Measurements from ENCODE around the gene PLXDC2. TPM values are rescaled to one million over a fixed set of nuclear protein-coding genes. Genes with fewer than 3 reads are reported as not detected.

PLXDC2 gene
- polyA plus RNA-seq, 1 of the 3 experiments (the other 2 are of a cell fraction): 2.5 TPM

GRCh38 chr10:20048161-20048560 is 231.9 kb downstream of the PLXDC2 start:
- H3K79me2 ChIP-seq (ENCODE audit: insufficient read depth): no peaks in the 10 kb centered on the region
- ChIA-PET CTCF (no interaction called here), POLR2A (no interaction called here)
- no peak overlapping the region for H3K9ac ChIP-seq
- H3K9me3 ChIP-seq: no peaks in the 10 kb centered on the region
- no peaks in the 10 kb centered on the region for H3K27me3 ChIP-seq (ENCODE audit: insufficient read depth)
- TF ChIP-seq TCF12 (IDR thresholded peaks at IDR 0.05): no peak
- TF ChIP-seq RCOR1 (IDR thresholded peaks at IDR 0.05; ENCODE audit: low read length): no peak
- no peaks in the 10 kb centered on the region for H3K36me3 ChIP-seq (replicated peaks in 1 of 2; ENCODE audit: control insufficient read depth in 1 of 2, insufficient read depth in 2 of 2, low read length in 1 of 2)
- whole genome bisulfite sequencing (ENCODE audit: low lambda C conversion rate): 47% methylated on average over 2 of the region's 2 CpGs
- no peaks in the 10 kb centered on the region for H3K9me2 ChIP-seq
- H3K27ac ChIP-seq (ENCODE audit: low read depth in 2 of 2, low read length in 1 of 2): no peak overlapping the region
- no peaks in the 10 kb centered on the region for H4K20me1 ChIP-seq (ENCODE audit: insufficient read depth)
- no peak for DNase-seq
- H3K4me3 ChIP-seq (ENCODE audit: low read depth in 2 of 2, low read length in 1 of 2): no peak overlapping the region
- H3K4me2 ChIP-seq: no peak overlapping the region
- no peak overlapping the region for H2AFZ ChIP-seq (ENCODE audit: low read depth)
- peaks cover 0 to 2% of the 10 kb centered on the region in 2 experiments; a peak in 1 of 4 replicates for H3K4me1 ChIP-seq (ENCODE audit: control insufficient read depth in 1 of 2, insufficient read depth in 2 of 2, low read depth in 1 of 2, low read length in 1 of 2)
- H3F3A ChIP-seq (replicated peaks; ENCODE audit: insufficient read depth): no peaks in the 10 kb centered on the region

GRCh38 chr10:20058135-20058534 is 241.9 kb downstream of the PLXDC2 start:
- H3K27me3 ChIP-seq (ENCODE audit: insufficient read depth): no peaks in the 10 kb centered on the region
- H3K4me1 ChIP-seq (ENCODE audit: control insufficient read depth in 1 of 2, insufficient read depth in 2 of 2, low read depth in 1 of 2, low read length in 1 of 2): no peaks in the 10 kb centered on the region
- H3K27ac ChIP-seq (ENCODE audit: low read depth in 2 of 2, low read length in 1 of 2): no peak overlapping the region
- no peaks in the 10 kb centered on the region for H3F3A ChIP-seq (replicated peaks; ENCODE audit: insufficient read depth)
- no peak overlapping the region for H3K4me2 ChIP-seq
- H3K9me2 ChIP-seq: no peaks in the 10 kb centered on the region
- WGBS (ENCODE audit: low lambda C conversion rate): 23% methylated on average over 2 of the region's 2 CpGs
- POLR2A ChIA-PET: no interaction called here
- no peak for DNase-seq
- no peaks in the 10 kb centered on the region for H3K36me3 ChIP-seq (replicated peaks in 1 of 2; ENCODE audit: control insufficient read depth in 1 of 2, insufficient read depth in 2 of 2, low read length in 1 of 2)
- H3K9me3 ChIP-seq: no peaks in the 10 kb centered on the region
- H3K9ac ChIP-seq: no peak overlapping the region
- H2AFZ ChIP-seq (ENCODE audit: low read depth): no peak overlapping the region
- CTCF ChIA-PET: no interaction called here
- TF ChIP-seq YY1 (IDR thresholded peaks at IDR 0.05; ENCODE audit: low read depth) (no peak), EP300 (IDR thresholded peaks at IDR 0.05; ENCODE audit: borderline replicate concordance in 1 of 2, low read depth in 1 of 2, low read length in 1 of 2) (no peak), FOXM1 (IDR thresholded peaks at IDR 0.05; ENCODE audit: low read depth) (no peak), CHD2 (IDR thresholded peaks at IDR 0.05; ENCODE audit: low read length, partially characterized antibody) (no peak), TAF1 (IDR thresholded peaks at IDR 0.05; ENCODE audit: borderline replicate concordance, low read depth, low read length) (no peak), GATA2 (CRISPR knock-in tag; IDR thresholded peaks at IDR 0.05) (no peak)
- no peaks in the 10 kb centered on the region for H3K79me2 ChIP-seq (ENCODE audit: insufficient read depth)
- H3K4me3 ChIP-seq (ENCODE audit: low read depth in 2 of 2, low read length in 1 of 2): no peak overlapping the region
- H4K20me1 ChIP-seq (ENCODE audit: insufficient read depth): no peaks in the 10 kb centered on the region

GRCh38 chr10:20059084-20059835 is 243.0 kb downstream of the PLXDC2 start:
- ChIA-PET CTCF (no interaction called here), POLR2A (no interaction called here)
- no peaks in the 10 kb centered on the region for H3K27me3 ChIP-seq (ENCODE audit: insufficient read depth)
- no peak overlapping the region for H3K27ac ChIP-seq (ENCODE audit: low read depth in 2 of 2, low read length in 1 of 2)
- H2AFZ ChIP-seq (ENCODE audit: low read depth): no peak overlapping the region
- no peaks in the 10 kb centered on the region for H3K79me2 ChIP-seq (ENCODE audit: insufficient read depth)
- H3K9me2 ChIP-seq: no peaks in the 10 kb centered on the region
- H3K4me2 ChIP-seq: no peak overlapping the region
- no peaks in the 10 kb centered on the region for H4K20me1 ChIP-seq (ENCODE audit: insufficient read depth)
- H3K4me1 ChIP-seq (ENCODE audit: control insufficient read depth in 1 of 2, insufficient read depth in 2 of 2, low read depth in 1 of 2, low read length in 1 of 2): no peaks in the 10 kb centered on the region
- no peak overlapping the region for H3K9ac ChIP-seq
- H3F3A ChIP-seq (replicated peaks; ENCODE audit: insufficient read depth): no peaks in the 10 kb centered on the region
- TF ChIP-seq FOXJ3 (CRISPR knock-in tag; IDR thresholded peaks at IDR 0.05) (no peak), MEF2A (IDR thresholded peaks at IDR 0.05; ENCODE audit: borderline replicate concordance, low read depth) (no peak), REST (IDR thresholded peaks at IDR 0.05; ENCODE audit: low read depth, low read length) (no peak)
- no peaks in the 10 kb centered on the region for H3K36me3 ChIP-seq (replicated peaks in 1 of 2; ENCODE audit: control insufficient read depth in 1 of 2, insufficient read depth in 2 of 2, low read length in 1 of 2)
- 44% methylated on average over 3 of the region's 3 CpGs for WGBS (ENCODE audit: low lambda C conversion rate)
- no peaks in the 10 kb centered on the region for H3K9me3 ChIP-seq
- no peak for DNase-seq
- no peak overlapping the region for H3K4me3 ChIP-seq (ENCODE audit: low read depth in 2 of 2, low read length in 1 of 2)

All from SK-N-SH (cell line).